GM19023 (cell line): ENCODE data around the gene MDFI.

Experiments
- ATAC-seq: cut with Tn5 transposase; IDR thresholded peaks from one replicate; pipeline ENCODE4 v1.9.1; 2021; ENCODE audit warnings: mild to moderate bottlenecking, moderate library complexity; ENCODE audit not compliant: unreplicated experiment

The MDFI gene

GRCh38 chr6:41630946-41631345 is 7.3 kb upstream of the MDFI start:
- no peak for ATAC-seq

- no peak for ATAC-seq
These were observed 5.1 kb upstream of the MDFI start for GRCh38 chr6:41633056-41633634.

GRCh38 chr6:41634657-41635056 is 3.6 kb upstream of the MDFI start:
- ATAC-seq: no peak

GRCh38 chr6:41635365-41635764 is 2.9 kb upstream of the MDFI start:
- ATAC-seq: no peak

DNA sequence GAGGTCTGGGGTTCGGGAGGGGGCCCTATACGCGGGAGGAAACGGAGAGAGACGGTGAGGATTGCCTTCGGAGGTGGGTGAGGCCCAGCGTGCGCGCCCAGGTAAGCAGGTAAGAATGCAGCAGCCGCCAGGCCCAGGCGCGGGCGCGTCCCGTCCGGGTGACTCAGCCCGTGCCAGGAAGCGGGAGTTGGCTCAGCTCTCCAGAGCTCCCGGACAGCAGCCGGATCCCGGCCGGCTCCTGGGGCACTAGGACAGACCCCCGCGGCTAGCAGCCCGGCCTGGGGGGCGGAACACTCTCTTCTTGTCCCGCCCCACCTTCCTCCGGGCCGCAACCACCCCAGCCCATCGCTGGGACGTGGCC is 1.5 kb upstream of the MDFI start:
- ATAC-seq: no peak

DNA sequence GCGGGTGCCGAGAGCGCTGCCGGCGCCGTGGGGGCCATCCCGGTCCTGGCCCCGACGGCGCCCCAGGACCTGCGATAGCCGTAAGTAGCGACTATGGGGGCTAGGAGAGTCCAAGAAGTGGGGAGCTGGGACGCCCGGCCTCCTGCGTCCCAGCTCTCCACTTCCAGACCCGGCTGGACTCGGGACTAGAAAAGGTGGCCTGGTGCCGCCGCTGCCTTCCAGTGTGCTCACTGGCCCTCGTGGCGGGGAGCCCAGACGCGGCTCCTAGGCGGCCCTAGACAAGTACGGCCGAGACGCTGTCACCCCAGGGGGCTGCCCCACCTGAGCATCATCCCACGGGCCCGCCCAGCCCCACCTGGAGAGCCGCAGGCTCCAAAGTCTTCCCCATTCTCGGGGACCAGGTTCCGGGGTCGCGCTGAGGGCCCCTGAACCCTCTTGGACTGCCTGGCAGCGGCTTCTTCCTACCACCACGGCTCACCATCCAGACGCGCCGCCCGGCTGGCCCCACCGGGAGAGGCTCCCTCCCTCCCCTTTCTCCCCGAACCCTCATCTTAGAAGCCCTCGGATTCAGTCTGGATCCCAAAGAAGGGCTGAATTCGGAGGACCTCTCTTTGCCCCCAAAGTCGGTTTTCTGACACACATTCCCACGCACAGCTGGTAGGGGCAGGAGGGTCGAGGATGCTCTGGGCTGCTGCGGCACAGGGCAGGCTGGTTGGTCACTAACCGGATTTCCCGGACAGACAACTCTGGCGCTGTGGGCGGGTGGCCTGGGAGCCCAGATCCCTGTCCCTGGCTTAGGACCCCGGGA is 870 bp upstream of the MDFI start:
- ATAC-seq: no peak

DNA sequence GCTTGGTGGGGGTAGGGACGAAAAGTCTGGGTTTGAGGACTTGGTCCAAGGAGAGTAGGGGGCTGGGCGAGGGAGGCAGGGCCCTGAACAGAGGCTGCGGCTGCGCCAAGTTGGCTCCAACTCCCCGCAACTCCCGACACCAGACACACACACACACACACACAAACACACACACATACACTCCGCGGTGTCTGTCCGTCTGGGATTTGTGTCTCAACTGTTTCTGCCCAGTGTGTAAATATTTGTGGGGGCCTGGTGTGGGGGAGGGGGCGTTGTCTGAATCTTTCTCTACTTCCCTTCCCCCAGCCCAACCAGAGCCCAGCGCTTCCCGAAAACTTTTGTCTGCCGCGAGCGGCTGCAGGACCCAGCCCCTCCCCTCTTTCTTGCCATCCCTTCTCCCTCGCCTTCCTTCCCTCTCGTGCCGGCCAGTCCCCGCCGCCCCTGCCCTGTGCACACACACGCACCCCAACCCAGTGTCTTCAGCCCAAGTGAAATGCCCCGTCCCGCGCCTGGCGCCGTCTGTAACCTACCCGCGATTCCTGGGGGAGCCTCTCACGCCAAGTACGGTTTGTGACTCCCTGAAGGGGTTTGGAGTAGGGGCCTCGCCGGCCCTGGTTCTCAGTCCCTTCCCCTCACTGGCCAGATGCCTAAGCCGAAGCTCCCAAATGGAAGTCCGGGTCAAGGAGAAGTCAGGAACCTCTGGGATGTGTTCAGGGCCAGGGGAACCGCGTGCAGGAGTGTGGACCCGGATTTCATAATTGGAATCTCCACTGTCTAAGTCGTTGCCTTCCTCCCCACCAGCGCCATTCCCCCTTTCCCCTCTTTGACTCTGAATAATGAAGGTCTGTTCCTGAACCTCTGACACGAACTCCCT is 904 bp downstream of the MDFI start:
- ATAC-seq: no peak

DNA sequence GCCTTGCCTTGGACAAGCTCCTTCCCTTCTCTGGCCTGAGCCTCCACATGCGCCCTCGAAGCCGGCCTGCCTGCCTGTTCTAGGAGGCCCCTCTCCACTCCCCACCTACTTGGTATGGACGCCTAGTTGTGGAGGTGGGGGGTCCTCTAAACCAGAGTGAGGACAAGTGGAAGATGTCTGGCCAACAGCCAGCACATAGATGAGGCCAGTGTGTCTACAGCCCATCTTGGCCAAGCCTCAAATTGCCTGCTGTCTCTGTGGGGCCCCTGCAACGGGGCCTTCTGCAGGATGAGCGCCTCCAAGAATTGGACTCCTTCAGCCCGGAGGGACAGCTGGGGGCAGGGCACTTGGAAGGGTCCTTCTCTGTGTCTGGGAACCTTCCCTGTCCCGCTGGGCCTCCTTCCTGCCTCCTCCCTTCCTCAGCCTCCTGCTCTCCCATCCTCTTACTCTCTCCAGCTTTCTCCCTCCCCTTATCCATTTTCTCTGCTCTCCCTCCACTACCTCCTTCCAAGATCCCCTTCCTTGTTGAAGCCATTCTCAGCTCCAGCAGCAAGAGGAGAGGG is 1.6 kb downstream of the MDFI start:
- no peak for ATAC-seq

- ATAC-seq: no peak
These were observed 2.2 kb downstream of the MDFI start for GRCh38 chr6:41640426-41640825.

- no peak for ATAC-seq
These were observed 3.2 kb downstream of the MDFI start for GRCh38 chr6:41641352-41641925.

DNA sequence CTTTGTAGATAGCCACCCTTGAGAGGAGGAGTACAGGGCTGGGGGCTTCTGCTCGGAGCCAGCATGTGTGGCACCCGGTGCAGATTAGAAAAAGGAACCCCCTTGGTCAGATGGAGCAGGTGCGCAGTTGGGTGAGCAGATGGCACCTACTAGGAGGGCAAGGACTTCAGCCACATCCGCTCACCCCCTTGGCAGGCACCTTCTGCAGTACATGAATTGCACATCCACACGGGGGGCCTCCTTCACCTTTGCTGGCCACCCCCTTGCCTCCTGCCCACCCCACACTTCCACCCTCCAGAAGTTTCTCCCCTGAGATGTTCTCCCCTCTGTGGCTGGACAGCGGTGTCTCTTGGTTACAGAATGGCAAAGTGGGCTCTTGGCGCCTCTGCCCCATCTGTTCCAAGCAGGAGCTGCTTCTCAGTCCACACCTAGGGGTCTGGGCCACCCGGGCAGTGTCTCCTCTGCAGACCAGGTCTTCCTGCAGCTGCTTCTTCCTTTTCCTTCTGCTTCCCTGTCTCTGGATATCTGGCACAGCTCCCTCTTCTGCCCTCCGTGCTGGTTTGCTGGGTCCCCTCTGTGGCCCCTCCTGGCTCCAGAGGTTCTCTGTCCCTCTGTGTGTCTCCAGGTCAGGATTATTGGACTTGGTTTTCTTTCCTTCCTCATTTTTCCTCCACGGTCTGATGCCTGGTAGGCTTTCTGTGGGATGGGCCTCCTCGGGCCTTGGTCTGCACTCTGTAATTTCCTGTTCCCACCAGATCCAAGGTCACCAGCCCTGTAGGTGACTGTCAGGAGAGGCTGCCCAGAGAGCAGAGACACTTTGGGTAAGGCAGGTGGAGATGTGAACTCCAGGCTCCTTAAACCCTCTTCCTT is 4.1 kb downstream of the MDFI start:
- ATAC-seq: no peak

GRCh38 chr6:41642960-41643898 is 5.0 kb downstream of the MDFI start:
- ATAC-seq: no peak

DNA sequence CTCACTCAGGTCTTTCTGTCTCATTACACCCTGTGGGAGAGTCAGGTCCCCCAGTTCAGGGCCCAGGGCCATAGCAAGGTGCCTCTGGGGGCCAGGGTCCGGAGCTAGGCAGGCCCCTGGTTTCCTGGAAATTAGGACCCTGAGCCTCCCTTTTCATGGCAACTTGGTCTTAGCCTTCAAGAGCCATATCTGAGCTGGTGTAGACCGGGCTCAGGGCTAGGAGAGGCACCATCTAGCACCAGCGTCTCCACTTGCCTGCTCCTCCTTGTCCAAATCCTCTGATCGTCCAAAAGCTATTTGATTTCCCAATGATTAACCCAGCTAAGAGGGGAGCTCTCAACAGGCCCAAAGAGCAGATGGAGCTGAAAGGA is 5.6 kb downstream of the MDFI start:
- ATAC-seq: no peak

DNA sequence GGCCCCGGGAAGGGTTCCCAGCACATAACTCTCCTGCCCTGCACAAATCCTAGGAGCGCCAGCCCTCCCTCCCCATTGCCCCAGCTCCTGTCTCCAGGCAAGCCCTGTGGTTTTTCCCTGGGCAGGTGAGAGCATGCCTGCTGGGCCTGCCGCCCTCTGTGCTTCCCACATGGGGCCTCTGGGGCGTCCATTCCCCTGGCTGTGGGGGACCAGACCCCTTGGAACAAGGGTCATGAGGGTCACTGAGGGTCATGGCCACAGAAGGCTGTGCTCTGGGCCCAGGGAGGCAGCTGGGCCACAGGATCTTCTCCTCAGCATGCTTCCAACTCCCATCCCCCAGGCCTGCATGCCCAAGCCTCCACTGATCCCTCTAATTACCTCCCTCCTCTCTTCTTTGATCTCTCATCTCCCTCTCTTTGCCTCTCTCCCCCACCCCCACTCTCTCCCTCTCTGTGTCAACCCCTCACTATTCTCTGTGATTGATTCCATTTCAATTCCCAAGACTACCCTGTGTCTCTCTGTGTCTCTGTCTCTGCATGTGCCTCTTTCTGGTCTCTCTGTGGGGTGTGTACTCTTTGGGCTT is 6.1 kb downstream of the MDFI start:
- ATAC-seq: no peak

DNA sequence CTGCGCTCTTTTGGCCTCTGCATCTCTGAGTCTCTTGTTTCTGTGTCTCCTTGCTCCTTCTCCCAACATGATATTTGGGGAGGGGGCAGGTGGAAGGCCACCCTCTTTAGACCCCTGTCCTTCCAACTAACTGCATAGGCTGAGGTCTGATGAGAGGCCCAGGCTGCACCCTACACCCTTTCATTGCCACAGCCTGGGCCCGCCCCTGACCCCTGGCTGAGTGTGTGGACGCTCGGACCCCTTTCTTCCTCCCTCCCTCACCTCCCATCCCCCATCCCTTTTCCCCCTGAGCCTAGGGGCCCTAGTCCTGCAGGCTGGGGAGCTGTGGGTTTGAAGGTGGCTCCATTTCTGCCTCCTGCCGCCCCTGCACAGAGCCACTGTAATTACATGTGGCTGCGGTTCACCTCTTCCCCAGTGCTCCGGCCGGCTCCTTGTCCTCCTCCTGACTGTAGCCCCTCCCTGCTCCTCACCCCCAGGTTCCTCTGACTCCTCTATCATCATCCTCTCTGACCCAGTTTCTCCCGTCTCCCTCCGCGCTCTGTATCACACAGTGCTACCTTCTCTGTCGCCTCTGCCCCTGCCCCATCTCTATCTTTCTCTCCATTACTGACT is 6.8 kb downstream of the MDFI start:
- no peak for ATAC-seq

DNA sequence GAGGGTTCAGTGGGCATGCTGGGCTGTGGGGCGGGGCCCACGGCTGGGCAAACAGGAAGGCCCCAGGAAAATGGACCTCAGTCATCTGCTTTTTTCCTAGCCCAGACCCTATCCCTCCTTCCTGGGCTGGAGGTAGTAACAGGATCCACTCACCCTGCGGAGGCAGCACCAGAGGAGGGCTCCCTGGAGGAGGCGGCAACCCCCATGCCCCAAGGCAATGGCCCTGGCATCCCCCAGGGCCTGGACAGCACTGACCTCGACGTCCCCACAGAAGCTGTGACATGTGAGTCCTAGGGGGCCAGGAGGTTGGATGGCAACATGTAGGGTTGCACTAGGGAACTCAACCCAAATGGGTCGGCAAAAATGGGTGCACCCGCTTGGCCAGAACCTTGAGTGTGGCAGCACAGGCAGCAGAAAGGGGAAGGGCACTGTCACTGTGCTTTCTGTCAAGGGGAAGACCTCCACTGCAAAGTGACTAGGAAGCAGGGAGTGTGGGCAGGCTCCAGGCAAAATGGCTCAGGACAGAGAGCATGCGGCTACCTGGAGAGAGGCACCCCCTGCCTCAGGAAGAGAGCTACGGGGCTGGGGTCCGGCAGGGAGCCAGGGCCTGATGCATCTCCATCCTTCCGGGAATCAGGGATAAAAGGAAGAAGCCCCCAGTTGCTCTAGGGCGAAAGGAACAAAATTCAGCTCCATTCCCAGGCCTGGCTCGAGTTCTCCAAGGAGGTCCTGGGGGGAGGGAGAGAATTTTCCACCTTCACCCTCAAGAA is 7.9 kb downstream of the MDFI start:
- ATAC-seq: no peak

GRCh38 chr6:41647061-41647511 is 8.8 kb downstream of the MDFI start:
- ATAC-seq: no peak
